Effector memory CD4-positive, alpha-beta T cell (primary cell): Measurements from ENCODE around the gene GPR119.
"Not testable (repeated sequence)": the region's sequence is repeated elsewhere in the genome, so short reads cannot be mapped to it uniquely, and the experiment has no call there.

Experiments
- DNase-seq, 3 donors: peaks; one replicate each; pipeline ENCODE4 v3.0.0-alpha.2; 2020
- H3K27ac ChIP-seq: 2 replicates; pipeline ENCODE4 v1.7.0; 2013; ENCODE audit warnings: mild to moderate bottlenecking, low read length, moderate library complexity; ENCODE audit not compliant: insufficient read depth, poor library complexity, severe bottlenecking
- H3K27me3 ChIP-seq: replicated peaks from 2 replicates; pipeline ENCODE4 v1.7.0; 2013; ENCODE audit warnings: mild to moderate bottlenecking, low read length; ENCODE audit not compliant: insufficient read depth, control insufficient read depth, poor library complexity, severe bottlenecking
- H3K36me3 ChIP-seq: 2 replicates; pipeline ENCODE4 v1.7.0; 2013; ENCODE audit warnings: mild to moderate bottlenecking, low read length, moderate library complexity; ENCODE audit not compliant: control insufficient read depth, insufficient read depth
- H3K4me1 ChIP-seq: 2 replicates; pipeline ENCODE4 v1.7.0; 2013; ENCODE audit warnings: low read length, mild to moderate bottlenecking; ENCODE audit not compliant: control insufficient read depth, insufficient read depth, poor library complexity, severe bottlenecking
- H3K4me3 ChIP-seq: 2 replicates; pipeline ENCODE4 v1.7.0; 2013; ENCODE audit warnings: low read length, low read depth, mild to moderate bottlenecking; ENCODE audit not compliant: insufficient read depth, poor library complexity, severe bottlenecking
- H3K9me3 ChIP-seq: 2 replicates; pipeline ENCODE4 v1.7.0; 2013; ENCODE audit warnings: mild to moderate bottlenecking, low read length, moderate library complexity; ENCODE audit not compliant: control insufficient read depth
- total RNA-seq, 3 donors: gene quantifications; one replicate each; lab custom pipeline; 2026; lab: John Stamatoyannopoulos, UW

The GPR119 gene
- 0 reads per million in 3 donors for total RNA-seq

GRCh38 chrX:130385520-130385919 lies at the start of gene GPR119:
Gene GPR119 (minus strand): TSS chrX:130385674. CDS start chrX:130385447, 227 bp downstream.
- Histone ChIP-seq H3K4me3 (no peak within 1 kb of the TSS), H3K27ac (no peak within 1 kb of the TSS), H3K36me3 (no peaks in the 10 kb centered on the region), H3K27me3 (no peaks in the 10 kb centered on the region), H3K9me3 (no peaks in the 10 kb centered on the region), H3K4me1 (no peaks in the 10 kb centered on the region)
- no peak for DNase-seq

- not testable (repeated sequence) for H3K36me3 ChIP-seq
Measured at GRCh38 chrX:130429236-130429635, 43.8 kb upstream of the GPR119 start.

GRCh38 chrX:130426531-130426930 lies 41.1 kb upstream of the GPR119 start:
- H3K36me3 ChIP-seq, result no peaks in the 10 kb centered on the region
- no peaks in the 10 kb centered on the region for H3K9me3 ChIP-seq
- H3K27ac ChIP-seq, result no peak overlapping the region
- H3K27me3 ChIP-seq, result no peaks in the 10 kb centered on the region
- DNase-seq, result no peak
- no peak overlapping the region for H3K4me3 ChIP-seq
- H3K4me1 ChIP-seq, result no peaks in the 10 kb centered on the region

More at GRCh38 chrX:130429236-130429635, 43.8 kb upstream of the GPR119 start:
- not testable (repeated sequence) for H3K4me3 ChIP-seq, DNase-seq, H3K4me1 ChIP-seq, H3K9me3 ChIP-seq, H3K27ac ChIP-seq, H3K27me3 ChIP-seq

GRCh38 chrX:130419263-130419662 lies 33.8 kb upstream of the GPR119 start:
- Histone ChIP-seq H3K27me3 (no peaks in the 10 kb centered on the region), H3K9me3 (no peaks in the 10 kb centered on the region), H3K36me3 (no peaks in the 10 kb centered on the region), H3K4me3 (no peak overlapping the region), H3K4me1 (no peaks in the 10 kb centered on the region), H3K27ac (no peak overlapping the region)
- no peak for DNase-seq

GRCh38 chrX:130418740-130419139 lies 33.3 kb upstream of the GPR119 start:
- no peak overlapping the region for H3K27ac ChIP-seq
- no peaks in the 10 kb centered on the region for H3K36me3 ChIP-seq
- no peaks in the 10 kb centered on the region for H3K9me3 ChIP-seq
- no peaks in the 10 kb centered on the region for H3K27me3 ChIP-seq
- no peaks in the 10 kb centered on the region for H3K4me1 ChIP-seq
- no peak for DNase-seq
- no peak overlapping the region for H3K4me3 ChIP-seq

- Histone ChIP-seq H3K27ac (no peak overlapping the region), H3K4me3 (no peak overlapping the region), H3K27me3 (no peaks in the 10 kb centered on the region), H3K4me1 (no peaks in the 10 kb centered on the region), H3K36me3 (no peaks in the 10 kb centered on the region), H3K9me3 (no peaks in the 10 kb centered on the region)
- no peak for DNase-seq
Measured at GRCh38 chrX:130418066-130418465, 32.6 kb upstream of the GPR119 start.

GRCh38 chrX:130416785-130417184 lies 31.3 kb upstream of the GPR119 start:
- no peak for DNase-seq
- Histone ChIP-seq H3K9me3 (no peaks in the 10 kb centered on the region), H3K4me3 (no peak overlapping the region), H3K36me3 (no peaks in the 10 kb centered on the region), H3K4me1 (no peaks in the 10 kb centered on the region), H3K27ac (no peak overlapping the region), H3K27me3 (no peaks in the 10 kb centered on the region)

- Histone ChIP-seq H3K4me3 (no peak overlapping the region), H3K27me3 (no peaks in the 10 kb centered on the region), H3K4me1 (no peaks in the 10 kb centered on the region), H3K9me3 (no peaks in the 10 kb centered on the region), H3K36me3 (no peaks in the 10 kb centered on the region), H3K27ac (no peak overlapping the region)
- DNase-seq, result no peak
Measured at GRCh38 chrX:130415201-130415600, 29.7 kb upstream of the GPR119 start.

GRCh38 chrX:130414800-130415199 lies 29.3 kb upstream of the GPR119 start:
- H3K27me3 ChIP-seq, result no peaks in the 10 kb centered on the region
- no peaks in the 10 kb centered on the region for H3K9me3 ChIP-seq
- no peak overlapping the region for H3K27ac ChIP-seq
- no peaks in the 10 kb centered on the region for H3K4me1 ChIP-seq
- H3K4me3 ChIP-seq, result no peak overlapping the region
- no peaks in the 10 kb centered on the region for H3K36me3 ChIP-seq
- DNase-seq, result no peak

GRCh38 chrX:130413415-130413814 lies 27.9 kb upstream of the GPR119 start:
- H3K4me3 ChIP-seq, result no peak overlapping the region
- H3K27ac ChIP-seq, result no peak overlapping the region
- no peaks in the 10 kb centered on the region for H3K4me1 ChIP-seq
- no peak for DNase-seq
- H3K36me3 ChIP-seq, result no peaks in the 10 kb centered on the region
- no peaks in the 10 kb centered on the region for H3K9me3 ChIP-seq
- H3K27me3 ChIP-seq, result no peaks in the 10 kb centered on the region
